Measurements from ENCODE around the gene CAPZA2.
"Not testable (repeated sequence)": the region's sequence is repeated elsewhere in the genome, so short reads cannot be mapped to it uniquely, and the experiment has no call there.

The CAPZA2 gene

DNA sequence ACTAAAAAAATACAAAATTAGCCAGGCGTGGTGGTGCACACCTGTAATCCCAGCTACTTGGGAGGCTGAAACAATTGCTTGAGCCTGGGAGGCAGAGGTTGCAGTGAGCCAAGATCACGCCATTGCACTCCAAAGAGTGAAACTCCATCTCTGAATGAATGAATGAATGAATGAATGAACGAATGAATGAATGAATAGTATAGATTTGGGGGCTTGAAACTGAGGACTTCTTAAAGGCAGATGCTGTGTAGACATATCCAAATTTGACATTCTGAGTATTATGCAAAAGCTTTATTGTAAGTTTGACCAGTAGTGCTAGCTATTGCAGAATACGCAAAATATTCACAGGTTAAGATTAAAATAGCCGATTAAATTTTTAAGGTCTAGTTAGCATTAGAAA, 60.2 kb downstream of the CAPZA2 start:
- DNase-seq, result no peak

GRCh38 chr7:116924741-116925140, 62.4 kb downstream of the CAPZA2 start:
- no peak for DNase-seq

- DNase-seq, result no peak
Observed at GRCh38 chr7:116929021-116929420, 66.6 kb downstream of the CAPZA2 start.

GRCh38 chr7:116929914-116930913, 67.8 kb downstream of the CAPZA2 start:
- peak; percentile 35 to 73 for DNase-seq

GRCh38 chr7:116932566-116932965, 70.2 kb downstream of the CAPZA2 start:
- DNase-seq, result no peak

GRCh38 chr7:116933465-116933864, 71.1 kb downstream of the CAPZA2 start:
- DNase-seq, result peak in 1 of 2 experiments; percentile 29

DNA sequence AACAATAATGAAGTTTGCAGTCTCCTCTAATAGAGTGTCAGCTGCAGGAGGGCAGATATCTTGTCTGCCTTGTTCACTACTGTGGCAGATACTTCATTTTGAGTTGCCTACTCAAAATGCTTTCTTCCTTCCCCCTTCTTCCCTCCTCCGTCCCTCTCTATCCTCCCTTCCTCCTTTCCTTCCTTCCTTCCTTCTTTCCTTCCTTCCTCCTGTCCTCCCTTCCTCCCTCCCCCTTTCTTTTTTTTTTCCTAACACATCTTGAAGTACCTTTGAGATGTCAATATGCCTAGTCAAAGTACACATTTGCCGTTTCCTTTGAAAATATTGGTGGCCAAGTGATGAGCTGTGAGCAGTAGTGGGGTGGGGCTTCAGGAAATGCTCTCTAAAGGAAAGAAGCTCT, 72.2 kb downstream of the CAPZA2 start:
- DNase-seq, result no peak

DNA sequence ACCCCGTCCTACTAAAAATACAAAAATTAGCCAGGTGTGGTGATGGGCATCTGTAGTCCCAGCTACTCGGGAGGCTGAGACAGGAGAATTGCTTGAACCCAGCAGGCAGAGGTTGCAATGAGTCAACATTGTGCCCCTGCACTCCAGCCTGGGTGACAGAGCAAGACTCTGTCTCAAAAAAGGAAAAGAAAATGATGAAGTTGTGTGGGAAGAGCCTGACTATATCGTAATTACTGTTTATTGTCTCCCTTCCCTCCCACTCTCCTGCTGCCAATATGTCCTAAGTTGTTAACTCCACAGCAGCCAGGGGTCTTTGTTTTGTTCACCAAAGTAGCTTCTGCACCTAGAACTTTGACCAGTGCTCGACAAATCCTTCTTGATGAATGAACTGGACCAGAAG, 74.5 kb downstream of the CAPZA2 start:
- not testable (repeated sequence) for DNase-seq

DNA sequence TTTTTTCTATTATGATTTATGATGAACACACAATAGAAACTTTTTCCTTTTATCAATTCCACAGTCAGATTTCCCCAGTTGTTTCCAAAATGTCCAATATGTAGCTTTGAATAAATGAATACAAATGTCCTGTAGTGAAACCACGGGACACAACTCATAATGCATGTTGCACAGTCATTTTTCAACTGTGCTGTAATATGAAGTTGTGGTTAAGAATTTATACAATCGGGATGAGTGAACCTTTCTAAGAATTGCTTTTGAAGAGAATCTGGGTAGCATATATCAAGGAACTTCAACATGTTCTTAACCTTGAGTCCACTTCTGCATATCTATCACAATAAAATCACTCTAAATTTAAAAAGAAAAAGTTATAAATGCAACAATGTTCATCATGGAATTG, 76.3 kb downstream of the CAPZA2 start:
- DNase-seq, result no peak

GRCh38 chr7:116940689-116941370, 78.4 kb downstream of the CAPZA2 start:
- DNase-seq, result no peak

DNA sequence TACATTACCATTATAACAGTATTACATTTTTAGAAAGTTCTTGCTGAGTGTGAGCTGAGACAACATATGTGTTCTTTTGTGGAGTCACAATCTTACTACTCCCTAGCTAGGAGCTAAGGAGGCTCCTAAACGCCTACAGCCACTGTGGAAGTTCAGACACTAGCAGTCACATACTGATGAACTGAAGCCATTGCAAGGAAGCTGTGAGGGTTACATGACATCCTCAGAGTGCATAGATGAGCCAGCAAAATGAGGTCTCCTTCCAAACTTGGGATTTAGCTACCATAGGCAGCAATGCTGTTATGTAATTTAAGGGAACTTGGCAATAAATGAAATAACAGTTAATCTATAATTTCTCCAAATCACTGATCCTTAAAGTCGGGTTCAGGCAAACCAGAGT, 80.1 kb downstream of the CAPZA2 start:
- DNase-seq, result no peak

- DNase-seq, result no peak
Observed at GRCh38 chr7:116948934-116949333, 86.5 kb downstream of the CAPZA2 start.

DNA sequence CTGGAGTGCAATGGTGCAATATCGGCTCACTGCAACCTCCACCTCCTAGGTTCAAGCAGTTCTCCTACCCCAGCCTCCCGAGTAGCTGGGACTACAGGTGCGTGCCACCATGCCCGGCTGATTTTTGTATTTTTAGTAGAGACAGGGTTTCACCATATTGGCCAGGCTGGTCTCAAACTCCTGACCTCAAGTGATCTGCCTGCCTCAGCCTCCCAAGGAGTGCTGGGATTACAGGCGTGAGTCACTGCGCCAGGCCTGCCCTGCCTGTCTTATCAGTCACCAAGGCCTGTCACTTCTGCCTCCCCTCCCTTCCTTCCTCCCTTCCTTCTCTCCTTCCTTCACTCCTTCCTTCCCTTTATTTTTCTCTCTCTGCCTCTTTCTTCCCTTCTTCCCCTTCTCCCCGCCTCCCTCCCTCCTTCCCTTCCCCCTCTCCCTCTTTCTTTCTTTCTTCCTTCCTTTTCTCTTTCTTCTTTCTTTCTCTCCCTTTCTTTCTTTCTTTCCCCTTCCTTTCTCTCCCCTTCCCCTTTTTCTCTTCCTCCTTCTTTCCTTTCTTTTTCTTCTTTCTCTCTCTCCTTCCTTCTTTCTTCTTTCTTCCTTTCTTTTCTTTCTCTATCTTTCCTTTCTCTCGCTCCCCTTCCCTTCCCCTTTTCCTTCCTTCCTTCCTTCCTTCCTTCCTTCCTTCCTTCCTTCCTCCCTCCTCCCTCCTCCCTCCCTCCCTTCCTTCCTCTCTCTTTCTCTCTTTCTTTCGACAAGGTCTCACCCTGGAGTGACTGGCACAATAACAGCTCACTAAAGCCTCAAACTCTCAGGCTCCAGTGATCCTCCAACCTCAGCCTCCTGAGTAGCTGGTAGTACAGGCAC, 87.8 kb downstream of the CAPZA2 start:
- DNase-seq, result no peak

DNA sequence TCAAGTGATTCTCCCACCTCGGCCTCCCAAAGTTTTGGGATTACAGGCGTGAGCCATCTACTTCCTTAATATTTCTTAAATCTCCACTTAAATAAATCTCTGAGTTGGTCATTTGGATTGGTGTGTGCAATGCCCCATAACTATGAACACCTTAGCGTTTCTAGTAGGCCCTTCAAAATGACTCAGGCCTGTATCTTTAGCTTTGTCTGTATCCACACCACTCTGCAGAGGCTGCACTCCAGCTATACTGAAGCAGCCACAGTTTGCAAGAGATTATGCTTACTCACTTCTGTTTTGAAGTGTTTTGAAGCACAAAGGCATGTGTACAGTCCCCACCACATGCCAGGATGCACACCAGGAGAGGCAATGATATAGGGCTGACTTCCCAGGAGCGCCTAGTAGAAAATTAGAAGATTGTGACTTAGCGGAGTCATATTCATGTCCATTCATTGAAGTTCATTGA, 88.5 kb downstream of the CAPZA2 start:
- peak in 1 of 2 experiments; percentile 31 for DNase-seq

GRCh38 chr7:116951366-116952292, 89.2 kb downstream of the CAPZA2 start:
- DNase-seq, result no peak

GRCh38 chr7:116952635-116953371, 90.4 kb downstream of the CAPZA2 start:
- peak; percentile 53 to 72 for DNase-seq

GRCh38 chr7:116953372-116953905, 91.1 kb downstream of the CAPZA2 start, which contains the start of gene ST7:
ST7 (plus strand) TSS chr7:116953501; CDS start chr7:116953541, 40 bp downstream.
- DNase-seq, result peak in 1 of 2 experiments; percentile 63

DNA sequence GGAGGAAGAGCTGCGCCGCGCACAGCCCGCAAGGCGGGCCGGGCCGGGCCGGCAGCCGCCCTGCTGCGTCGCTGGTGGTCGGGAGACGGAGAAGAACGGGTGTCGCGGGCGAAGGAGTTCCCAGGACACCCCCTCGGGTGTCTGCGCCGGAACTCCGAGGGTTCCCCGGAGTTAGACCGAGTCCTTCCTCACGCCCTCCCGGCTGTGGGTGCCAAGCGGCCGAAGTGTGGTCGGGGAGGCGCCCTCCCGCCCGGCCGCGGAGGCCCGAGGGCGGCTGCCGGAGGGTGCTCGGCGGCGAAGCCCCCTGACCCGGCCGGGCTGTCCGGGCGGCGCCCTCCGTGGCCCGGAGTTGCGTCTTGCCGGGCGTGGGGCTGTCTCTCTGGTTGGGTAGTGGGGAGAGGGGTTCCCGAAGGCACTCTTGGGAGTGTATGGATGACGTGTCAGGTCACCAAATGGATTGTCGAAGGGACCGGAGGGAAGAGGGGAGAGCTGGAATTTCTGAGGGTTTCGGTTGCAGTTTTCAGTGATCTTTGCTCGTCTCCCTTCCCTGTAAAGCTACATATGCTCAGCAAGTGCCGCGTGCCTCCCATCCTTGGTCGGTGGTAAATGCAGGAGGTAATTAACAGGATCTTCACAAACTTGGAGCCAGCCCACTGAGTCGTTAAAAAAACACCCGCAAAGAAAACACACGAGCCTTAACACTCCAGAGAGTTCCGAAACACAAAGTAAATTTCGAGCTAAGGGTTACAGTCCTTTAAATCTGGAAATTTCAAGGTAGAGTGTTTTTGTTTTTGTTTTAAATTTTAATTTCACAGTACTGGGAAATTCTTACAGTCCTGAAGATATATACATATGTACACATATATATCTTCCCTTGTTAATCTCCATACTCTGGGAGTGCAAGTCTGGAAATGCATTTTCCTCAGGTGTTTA, 91.8 kb downstream of the CAPZA2 start:
- DNase-seq, result peak; percentile 10 to 63

DNA sequence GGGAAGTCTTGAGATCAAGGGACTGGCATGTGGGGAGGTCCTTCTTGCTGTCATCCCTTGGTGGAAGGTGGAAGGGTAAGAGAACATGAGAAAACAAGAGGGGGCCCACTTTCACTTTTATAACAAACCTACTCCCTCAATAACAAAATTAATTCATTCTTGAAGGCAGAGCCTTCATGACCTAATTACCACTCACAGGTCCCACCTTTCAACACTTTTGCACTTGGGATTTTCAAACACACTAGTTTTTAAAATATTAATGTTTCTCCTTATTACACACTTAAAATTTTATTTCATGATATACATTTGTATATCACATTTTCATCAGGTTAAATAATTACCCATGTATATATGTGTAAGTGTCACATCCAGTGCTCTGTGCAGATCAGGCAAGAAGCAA, 93.0 kb downstream of the CAPZA2 start:
- DNase-seq, result no peak
